IMR-90 (cell line): ENCODE results near the gene EFEMP2.

Experiments
- BHLHE40 ChIP-seq: fragments of 150-350 bp; IDR thresholded peaks from 2 replicates; pipeline ENCODE4 v1.6.1; 2016; ENCODE audit warnings: mild to moderate bottlenecking, low read depth, low read length
- CEBPB ChIP-seq: IDR thresholded peaks from 2 replicates; pipeline ENCODE4 v1.6.1; 2012; ENCODE audit warnings: low read depth, low read length, improper control_type of control experiment
- CHD1 ChIP-seq: IDR thresholded peaks from 2 replicates; pipeline ENCODE4 v1.6.1; 2012; ENCODE audit warnings: low read depth, low read length, improper control_type of control experiment
- CTCF ChIP-seq: conservative IDR thresholded peaks from 2 replicates; pipeline ENCODE4 v1.5.1; 2012; ENCODE audit warnings: mild to moderate bottlenecking, low read depth, low read length, improper control_type of control experiment
- ELK1 ChIP-seq: fragments of 150-350 bp; IDR thresholded peaks from 2 replicates; pipeline ENCODE4 v1.6.1; 2016; ENCODE audit warnings: low read depth, mild to moderate bottlenecking, low read length, moderate library complexity, borderline replicate concordance
- MAFK ChIP-seq: IDR thresholded peaks from 2 replicates; pipeline ENCODE4 v1.6.1; 2012; ENCODE audit warnings: low read depth, low read length, improper control_type of control experiment
- MXI1 ChIP-seq: IDR thresholded peaks from 2 replicates; pipeline ENCODE4 v1.6.1; 2012; ENCODE audit warnings: low read depth, mild to moderate bottlenecking, low read length, moderate library complexity, borderline replicate concordance
- POLR2A ChIP-seq: IDR thresholded peaks from 2 replicates; pipeline ENCODE4 v1.6.1; 2012; ENCODE audit warnings: mild to moderate bottlenecking, low read depth, low read length
- RAD21 ChIP-seq: IDR thresholded peaks from 2 replicates; pipeline ENCODE4 v1.6.1; 2012; ENCODE audit warnings: low read length, improper control_type of control experiment
- RCOR1 ChIP-seq: IDR thresholded peaks from 2 replicates; pipeline ENCODE4 v1.6.1; 2012; ENCODE audit warnings: mild to moderate bottlenecking, low read length, improper control_type of control experiment; ENCODE audit not compliant: insufficient replicate concordance
- RFX5 ChIP-seq: IDR thresholded peaks from 2 replicates; pipeline ENCODE4 v1.8.0; 2012; ENCODE audit warnings: low read depth, mild to moderate bottlenecking, low read length, moderate library complexity
- SMC3 ChIP-seq: fragments of 150-350 bp; IDR thresholded peaks from 2 replicates; pipeline ENCODE4 v1.6.1; 2016; ENCODE audit warnings: low read depth, mild to moderate bottlenecking, antibody characterized with exemption, low read length, moderate library complexity
- USF2 ChIP-seq: fragments of 150-350 bp; IDR thresholded peaks from 2 replicates; pipeline ENCODE4 v1.6.1; 2017; ENCODE audit warnings: mild to moderate bottlenecking, antibody characterized with exemption, low read length, low read depth

GRCh38 chr11:65885231-65885630, 12.6 kb upstream of the EFEMP2 start:
- TF ChIP-seq ELK1 (no peak), POLR2A (no peak), SMC3 (no peak), CTCF (no peak), RAD21 (no peak), MAFK (no peak), MXI1 (no peak), CEBPB (no peak), RCOR1 (no peak), RFX5 (no peak), USF2 (no peak), BHLHE40 (no peak), CHD1 (no peak)
